ENCODE data around the gene C2orf49.

DNA sequence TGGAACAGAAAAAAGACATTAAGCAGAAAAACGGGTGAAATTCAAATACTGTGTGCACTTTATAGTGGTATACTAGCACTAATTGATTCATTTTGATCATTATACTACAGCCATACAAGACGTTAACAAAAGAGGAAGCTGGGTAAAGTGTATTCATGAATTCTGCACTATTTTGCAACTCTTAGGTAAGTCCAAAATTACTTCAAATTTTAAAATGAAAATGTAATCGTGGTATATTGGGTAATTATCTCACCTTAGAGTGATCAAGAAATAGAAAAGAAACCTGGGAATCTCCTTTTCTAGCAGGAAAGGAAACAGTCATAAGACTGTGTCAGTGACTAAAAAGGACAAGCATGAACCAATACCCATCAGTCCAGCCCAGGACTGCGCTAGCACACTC, 13.2 kb upstream of the C2orf49 start:
- TF ChIP-seq, protein P1, sequence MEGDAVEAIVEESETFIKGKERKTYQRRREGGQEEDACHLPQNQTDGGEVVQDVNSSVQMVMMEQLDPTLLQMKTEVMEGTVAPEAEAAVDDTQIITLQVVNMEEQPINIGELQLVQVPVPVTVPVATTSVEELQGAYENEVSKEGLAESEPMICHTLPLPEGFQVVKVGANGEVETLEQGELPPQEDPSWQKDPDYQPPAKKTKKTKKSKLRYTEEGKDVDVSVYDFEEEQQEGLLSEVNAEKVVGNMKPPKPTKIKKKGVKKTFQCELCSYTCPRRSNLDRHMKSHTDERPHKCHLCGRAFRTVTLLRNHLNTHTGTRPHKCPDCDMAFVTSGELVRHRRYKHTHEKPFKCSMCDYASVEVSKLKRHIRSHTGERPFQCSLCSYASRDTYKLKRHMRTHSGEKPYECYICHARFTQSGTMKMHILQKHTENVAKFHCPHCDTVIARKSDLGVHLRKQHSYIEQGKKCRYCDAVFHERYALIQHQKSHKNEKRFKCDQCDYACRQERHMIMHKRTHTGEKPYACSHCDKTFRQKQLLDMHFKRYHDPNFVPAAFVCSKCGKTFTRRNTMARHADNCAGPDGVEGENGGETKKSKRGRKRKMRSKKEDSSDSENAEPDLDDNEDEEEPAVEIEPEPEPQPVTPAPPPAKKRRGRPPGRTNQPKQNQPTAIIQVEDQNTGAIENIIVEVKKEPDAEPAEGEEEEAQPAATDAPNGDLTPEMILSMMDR (IDR thresholded peaks at IDR 0.05; ENCODE audit: insufficient read depth, low read length): no peak
- TF ChIP-seq POLR2AphosphoS5 (IDR thresholded peaks at IDR 0.05; ENCODE audit: low read depth) (no peak), GABPA (IDR thresholded peaks at IDR 0.05; ENCODE audit: low read depth) (no peak)

Measured in HL-60 (cell line).